Measurements from ENCODE around the gene HLA-DMA.

DNA sequence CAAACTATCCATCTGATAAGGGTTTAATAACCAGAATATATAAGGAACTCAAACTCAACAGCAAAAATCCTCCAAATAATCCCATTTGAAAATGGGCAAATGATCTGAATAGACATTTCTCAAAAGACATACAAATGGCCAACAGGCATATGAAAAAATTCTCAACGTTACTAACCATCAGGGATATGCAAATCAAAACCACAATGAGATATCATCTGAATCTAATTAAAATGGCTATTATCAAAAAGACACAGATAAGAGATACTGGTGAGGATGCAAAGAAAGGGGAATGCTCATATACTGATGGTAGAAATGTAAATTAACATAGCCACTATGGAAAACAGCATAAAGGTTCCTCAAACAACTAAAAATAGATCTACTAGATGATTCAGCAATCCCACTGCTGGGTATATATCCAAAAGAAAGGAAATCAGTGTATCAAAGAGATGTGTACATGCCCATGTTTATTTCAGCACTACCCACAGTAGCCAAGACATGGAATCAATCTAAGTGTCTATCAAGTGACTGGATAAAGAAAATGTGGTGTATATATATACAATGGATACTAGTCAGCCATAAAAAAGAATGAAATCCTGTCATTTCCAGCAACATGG, 9.4 kb upstream of the HLA-DMA start:
- TF ChIP-seq POLR2A (IDR thresholded peaks at IDR 0.05), result no peak
- TF ChIP-seq, protein P1, sequence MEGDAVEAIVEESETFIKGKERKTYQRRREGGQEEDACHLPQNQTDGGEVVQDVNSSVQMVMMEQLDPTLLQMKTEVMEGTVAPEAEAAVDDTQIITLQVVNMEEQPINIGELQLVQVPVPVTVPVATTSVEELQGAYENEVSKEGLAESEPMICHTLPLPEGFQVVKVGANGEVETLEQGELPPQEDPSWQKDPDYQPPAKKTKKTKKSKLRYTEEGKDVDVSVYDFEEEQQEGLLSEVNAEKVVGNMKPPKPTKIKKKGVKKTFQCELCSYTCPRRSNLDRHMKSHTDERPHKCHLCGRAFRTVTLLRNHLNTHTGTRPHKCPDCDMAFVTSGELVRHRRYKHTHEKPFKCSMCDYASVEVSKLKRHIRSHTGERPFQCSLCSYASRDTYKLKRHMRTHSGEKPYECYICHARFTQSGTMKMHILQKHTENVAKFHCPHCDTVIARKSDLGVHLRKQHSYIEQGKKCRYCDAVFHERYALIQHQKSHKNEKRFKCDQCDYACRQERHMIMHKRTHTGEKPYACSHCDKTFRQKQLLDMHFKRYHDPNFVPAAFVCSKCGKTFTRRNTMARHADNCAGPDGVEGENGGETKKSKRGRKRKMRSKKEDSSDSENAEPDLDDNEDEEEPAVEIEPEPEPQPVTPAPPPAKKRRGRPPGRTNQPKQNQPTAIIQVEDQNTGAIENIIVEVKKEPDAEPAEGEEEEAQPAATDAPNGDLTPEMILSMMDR (IDR thresholded peaks at IDR 0.05), result no peak
